ENCODE data around the gene NCK1.
"Not testable (repeated sequence)": the region's sequence is repeated elsewhere in the genome, so short reads cannot be mapped to it uniquely, and the experiment has no call there.

Gene NCK1

GRCh38 chr3:136982520-136983138 is 120.6 kb downstream of the NCK1 start:
- H3K4me3 ChIP-seq (ENCODE audit: low read depth, low read length) = no peak overlapping the region
- DNase-seq (ENCODE audit: low read depth) = no peak
- TF ChIP-seq MYC (IDR thresholded peaks at IDR 0.05; ENCODE audit: low read depth, low read length) = no peak
- TF ChIP-seq CTCF (IDR thresholded peaks at IDR 0.05; ENCODE audit: low read depth, low read length) = no peak
- TF ChIP-seq, protein P1, sequence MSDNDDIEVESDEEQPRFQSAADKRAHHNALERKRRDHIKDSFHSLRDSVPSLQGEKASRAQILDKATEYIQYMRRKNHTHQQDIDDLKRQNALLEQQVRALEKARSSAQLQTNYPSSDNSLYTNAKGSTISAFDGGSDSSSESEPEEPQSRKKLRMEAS (IDR thresholded peaks at IDR 0.05; ENCODE audit: low read depth, low read length) = no peak
- TF ChIP-seq POLR2A (IDR thresholded peaks at IDR 0.05; ENCODE audit: extremely low read depth, insufficient read length) = no peak

- no peak for DNase-seq (ENCODE audit: low read depth)
- no peak overlapping the region for H3K4me3 ChIP-seq (ENCODE audit: low read depth, low read length)
- TF ChIP-seq CTCF (IDR thresholded peaks at IDR 0.05; ENCODE audit: low read depth, low read length) (no peak), POLR2A (IDR thresholded peaks at IDR 0.05; ENCODE audit: extremely low read depth, insufficient read length) (no peak)
- TF ChIP-seq, protein P1 (IDR thresholded peaks at IDR 0.05; ENCODE audit: low read depth, low read length) = no peak
These were observed 122.8 kb downstream of the NCK1 start for GRCh38 chr3:136984837-136985236.

DNA sequence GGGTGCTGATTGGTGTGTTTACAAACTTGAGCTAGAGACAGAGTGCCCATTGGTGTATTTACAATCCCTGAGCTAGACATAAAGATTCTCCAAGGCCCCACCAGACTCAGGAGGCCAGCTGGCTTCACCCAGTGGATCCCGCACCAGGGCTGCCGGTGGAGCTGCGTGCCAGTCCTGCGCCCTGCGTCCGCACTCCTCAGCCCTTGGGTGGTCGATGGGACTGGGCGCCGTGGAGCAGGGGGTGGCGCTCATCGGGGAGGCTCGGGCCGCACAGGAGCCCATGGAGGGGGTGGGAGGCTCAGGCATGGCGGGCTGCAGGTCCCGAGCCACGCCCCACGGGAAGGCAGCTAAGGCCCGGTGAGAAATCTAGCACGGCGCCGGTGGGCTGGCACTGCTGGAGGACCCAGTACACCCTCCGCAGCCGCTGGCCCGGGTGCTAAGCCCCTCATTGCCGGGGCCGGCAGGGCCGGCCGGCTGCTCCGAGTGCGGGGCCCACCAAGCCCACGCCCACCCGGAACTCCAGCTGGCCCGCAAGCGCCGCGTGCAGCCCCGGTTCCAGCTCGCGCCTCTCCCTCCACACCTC is 125.5 kb downstream of the NCK1 start:
- not testable (repeated sequence) for H3K4me3 ChIP-seq (ENCODE audit: low read depth, low read length); DNase-seq (ENCODE audit: low read depth)

- TF ChIP-seq MYC (IDR thresholded peaks at IDR 0.05; ENCODE audit: low read depth, low read length) (no peak), POLR2A (IDR thresholded peaks at IDR 0.05; ENCODE audit: extremely low read depth, insufficient read length) (no peak), CTCF (IDR thresholded peaks at IDR 0.05; ENCODE audit: low read depth, low read length) (no peak)
- TF ChIP-seq, protein P1 (IDR thresholded peaks at IDR 0.05; ENCODE audit: low read depth, low read length) = no peak
These were observed 126.6 kb downstream of the NCK1 start for GRCh38 chr3:136988651-136989050.

GRCh38 chr3:136989781-136990524 is 127.9 kb downstream of the NCK1 start:
- no peak for TF ChIP-seq MYC (IDR thresholded peaks at IDR 0.05; ENCODE audit: low read depth, low read length)
- TF ChIP-seq CTCF (IDR thresholded peaks at IDR 0.05; ENCODE audit: low read depth, low read length) = no peak
- TF ChIP-seq POLR2A (IDR thresholded peaks at IDR 0.05; ENCODE audit: extremely low read depth, insufficient read length) = no peak
- TF ChIP-seq, protein P1 (IDR thresholded peaks at IDR 0.05; ENCODE audit: low read depth, low read length) = no peak
- H3K4me3 ChIP-seq (ENCODE audit: low read depth, low read length) = no peak overlapping the region
- DNase-seq (ENCODE audit: low read depth) = no peak

More at GRCh38 chr3:136988651-136989050, 126.6 kb downstream of the NCK1 start:
- no peak for DNase-seq (ENCODE audit: low read depth)
- no peak overlapping the region for H3K4me3 ChIP-seq (ENCODE audit: low read depth, low read length)

GRCh38 chr3:136990826-136991225 is 128.8 kb downstream of the NCK1 start:
- TF ChIP-seq, protein P1 (IDR thresholded peaks at IDR 0.05; ENCODE audit: low read depth, low read length) = no peak
- TF ChIP-seq POLR2A (IDR thresholded peaks at IDR 0.05; ENCODE audit: extremely low read depth, insufficient read length) (no peak), CTCF (IDR thresholded peaks at IDR 0.05; ENCODE audit: low read depth, low read length) (no peak), MYC (IDR thresholded peaks at IDR 0.05; ENCODE audit: low read depth, low read length) (no peak)

More at GRCh38 chr3:136990826-136991225, 128.8 kb downstream of the NCK1 start:
- no peak overlapping the region for H3K4me3 ChIP-seq (ENCODE audit: low read depth, low read length)
- DNase-seq (ENCODE audit: low read depth) = no peak
